ENCODE data around the gene PTPRN2. TPM values are rescaled to one million over a fixed set of nuclear protein-coding genes. Genes with fewer than 3 reads are reported as not detected.
"Not testable (repeated sequence)": the region's sequence is repeated elsewhere in the genome, so short reads cannot be mapped to it uniquely, and the experiment has no call there.

The PTPRN2 gene
- polyA plus RNA-seq, 4 donors, result 7.3 to 11.4 (median 8.0) TPM

DNA sequence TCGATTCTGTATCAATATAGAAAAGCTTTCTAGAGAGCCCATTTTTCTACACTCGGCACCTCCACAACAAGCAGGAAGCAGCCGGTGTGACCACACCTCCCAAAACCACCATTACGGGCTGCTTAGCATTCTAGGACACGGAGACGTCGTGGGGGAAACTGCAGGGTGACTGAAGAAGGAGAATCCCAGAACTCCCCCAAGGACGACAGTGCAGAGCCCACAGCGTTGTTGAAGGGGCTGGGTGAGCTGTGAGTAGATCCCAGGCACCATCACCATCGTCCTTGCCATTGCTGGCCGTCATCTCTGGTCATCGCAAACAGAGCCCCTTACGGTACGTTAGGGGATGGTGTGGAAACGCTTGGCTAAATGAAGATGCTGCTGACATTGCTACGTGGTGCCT lies 351.8 kb downstream of the PTPRN2 start:
- no peak for DNase-seq (ENCODE audit: low read depth in 4 of 4, low spot score in 2 of 4)

DNA sequence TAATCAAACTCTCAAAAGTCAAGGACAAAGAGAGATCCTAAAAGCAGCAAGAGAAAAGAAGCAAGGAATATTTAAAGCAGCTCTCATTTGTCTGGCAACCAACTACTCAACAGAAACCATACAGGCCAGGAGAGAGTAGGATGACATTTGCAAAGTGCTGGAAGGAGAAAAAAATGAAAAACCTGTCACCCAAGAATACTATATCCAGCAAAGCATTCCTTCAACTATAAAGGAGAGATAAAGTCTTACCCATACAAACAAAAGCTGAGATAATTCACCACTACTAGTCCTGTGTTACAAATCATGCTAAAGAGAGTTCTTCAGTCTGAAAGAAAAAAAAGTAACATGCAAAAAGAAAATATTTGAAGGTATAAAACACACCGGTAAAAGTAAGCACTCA lies 357.7 kb downstream of the PTPRN2 start:
- no peak for DNase-seq (ENCODE audit: low read depth in 4 of 4, low spot score in 2 of 4)

GRCh38 chr7:158228986-158229385 lies 358.6 kb downstream of the PTPRN2 start:
- no peak for DNase-seq (ENCODE audit: low read depth in 4 of 4, low spot score in 2 of 4)

DNA sequence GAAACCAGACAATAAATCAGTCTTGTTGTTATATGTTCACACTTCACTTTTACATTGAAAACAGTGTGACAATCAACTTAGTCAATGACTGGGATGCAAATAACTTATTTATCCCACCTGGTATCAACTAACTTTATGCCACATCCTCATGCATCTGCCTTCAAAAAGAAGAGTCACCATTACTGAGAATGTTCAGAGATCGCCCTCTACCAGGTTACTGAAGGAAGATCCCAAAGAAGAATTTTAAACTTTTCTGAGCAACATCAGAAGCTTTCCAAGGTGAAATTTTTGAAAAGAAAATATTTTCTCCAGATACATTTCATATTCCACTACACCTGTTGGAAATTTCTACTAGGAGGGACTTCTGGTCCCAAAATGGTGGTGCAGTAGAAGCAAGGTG lies 359.5 kb downstream of the PTPRN2 start:
- DNase-seq (ENCODE audit: low read depth in 4 of 4, low spot score in 2 of 4), result no peak

DNA sequence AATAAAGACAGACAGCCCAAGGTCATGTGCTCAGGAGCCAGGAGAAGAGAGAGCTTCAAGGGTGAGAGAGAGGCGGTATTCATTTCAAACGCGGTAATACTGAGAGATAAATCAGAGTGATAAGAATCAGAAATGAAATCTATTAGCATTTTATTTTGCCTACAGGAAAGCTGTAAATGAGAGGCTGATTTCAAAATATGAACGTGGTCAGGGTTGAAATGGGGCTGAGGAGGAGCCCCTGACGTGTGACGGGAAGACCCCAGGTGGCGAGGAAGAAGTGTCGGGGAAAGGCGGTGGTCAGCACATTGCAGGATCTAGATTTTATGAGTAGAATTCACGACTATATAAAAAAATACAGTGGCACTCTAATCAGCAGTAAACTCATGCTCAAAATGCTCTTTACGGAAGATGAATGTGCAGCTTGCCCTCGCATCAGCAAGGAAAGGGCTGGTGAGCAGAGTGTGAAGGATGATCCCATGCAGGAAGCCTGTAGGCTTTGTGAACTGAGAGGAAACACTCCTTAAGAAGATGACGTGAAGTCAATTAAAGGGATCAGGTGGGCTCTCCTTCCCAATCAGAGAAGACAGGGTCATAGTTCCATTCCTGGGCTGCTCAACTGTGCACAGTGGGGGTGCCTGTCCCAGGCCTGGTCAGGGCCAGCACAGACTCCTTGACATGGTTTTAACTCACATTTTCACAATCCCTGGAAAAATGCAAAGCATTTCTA lies 360.2 kb downstream of the PTPRN2 start:
- no peak for DNase-seq (ENCODE audit: low read depth in 4 of 4, low spot score in 2 of 4)

- DNase-seq (ENCODE audit: low read depth in 4 of 4, low spot score in 2 of 4), result no peak
Observed at GRCh38 chr7:158216198-158216597, 371.4 kb downstream of the PTPRN2 start.

DNA sequence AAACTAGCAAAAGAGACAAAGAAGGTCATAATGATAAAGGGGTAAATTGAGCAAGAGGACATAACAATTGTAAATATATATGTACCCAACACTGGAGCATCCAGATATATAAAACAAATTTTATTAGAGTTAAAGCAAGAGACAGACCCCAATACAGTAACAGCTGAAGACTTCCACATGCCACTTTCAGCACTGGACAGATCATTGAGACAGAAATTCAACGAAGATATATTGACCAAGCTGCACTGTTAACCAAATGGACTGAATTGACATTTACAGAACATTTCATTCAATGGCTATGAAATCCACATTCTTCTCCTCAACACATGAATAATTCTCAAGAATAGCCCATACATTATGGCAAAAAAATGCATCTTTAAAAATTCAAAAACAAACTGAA lies 378.2 kb downstream of the PTPRN2 start:
- no peak for DNase-seq (ENCODE audit: low read depth in 4 of 4, low spot score in 2 of 4)

- no peak for DNase-seq (ENCODE audit: low read depth in 4 of 4, low spot score in 2 of 4)
Observed at GRCh38 chr7:158206341-158206740, 381.3 kb downstream of the PTPRN2 start.

- no peak for DNase-seq (ENCODE audit: low read depth in 4 of 4, low spot score in 2 of 4)
Observed at GRCh38 chr7:158204453-158204852, 383.2 kb downstream of the PTPRN2 start.

DNA sequence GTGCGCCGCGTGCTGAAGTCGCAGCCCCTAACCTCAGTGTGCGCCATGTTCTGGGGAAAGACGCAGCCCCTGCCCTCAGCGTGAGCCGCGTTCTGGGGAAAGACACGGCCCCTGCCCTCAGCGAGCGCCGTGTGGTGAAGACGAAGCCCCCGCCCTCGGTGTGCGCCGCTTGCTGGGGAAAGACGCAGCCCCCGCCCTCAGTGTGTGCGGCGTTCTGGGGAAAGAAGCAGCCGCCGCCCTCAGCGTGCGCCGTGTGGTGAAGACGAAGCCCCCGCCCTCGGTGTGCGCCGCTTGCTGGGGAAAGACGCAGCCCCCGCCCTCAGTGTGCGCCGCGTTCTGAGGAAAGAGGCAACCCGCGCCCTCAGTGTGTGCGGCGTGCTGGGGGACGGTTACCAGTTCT lies 383.7 kb downstream of the PTPRN2 start:
- not testable (repeated sequence) for DNase-seq (ENCODE audit: low read depth in 4 of 4, low spot score in 2 of 4)

DNA sequence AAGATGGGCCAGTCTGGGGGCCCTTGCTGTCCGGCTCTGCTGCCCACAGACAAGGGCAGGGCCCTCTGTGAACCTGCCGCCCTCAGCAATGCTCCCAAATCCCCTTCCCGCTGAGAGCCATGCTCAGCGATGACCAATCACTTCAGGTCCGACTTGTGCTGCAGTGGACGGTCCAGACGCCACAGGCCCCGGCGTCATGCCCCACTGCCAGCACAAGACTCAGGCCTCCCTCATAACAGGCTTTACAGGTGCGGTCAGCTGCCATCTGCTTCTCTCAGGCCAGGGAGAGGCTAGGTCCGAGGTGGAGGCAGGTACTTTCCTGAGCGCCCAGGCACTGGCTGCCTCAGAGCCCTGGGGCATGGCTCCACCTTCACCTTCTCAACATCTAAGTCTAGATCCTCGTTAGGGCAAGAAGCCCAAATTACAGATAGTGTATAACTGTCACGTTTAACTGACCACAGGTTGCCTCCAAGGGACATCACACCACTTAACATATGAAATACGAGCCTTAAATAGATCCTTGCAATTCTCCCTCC lies 393.2 kb downstream of the PTPRN2 start:
- DNase-seq (ENCODE audit: low read depth in 4 of 4, low spot score in 2 of 4), result no peak

DNA sequence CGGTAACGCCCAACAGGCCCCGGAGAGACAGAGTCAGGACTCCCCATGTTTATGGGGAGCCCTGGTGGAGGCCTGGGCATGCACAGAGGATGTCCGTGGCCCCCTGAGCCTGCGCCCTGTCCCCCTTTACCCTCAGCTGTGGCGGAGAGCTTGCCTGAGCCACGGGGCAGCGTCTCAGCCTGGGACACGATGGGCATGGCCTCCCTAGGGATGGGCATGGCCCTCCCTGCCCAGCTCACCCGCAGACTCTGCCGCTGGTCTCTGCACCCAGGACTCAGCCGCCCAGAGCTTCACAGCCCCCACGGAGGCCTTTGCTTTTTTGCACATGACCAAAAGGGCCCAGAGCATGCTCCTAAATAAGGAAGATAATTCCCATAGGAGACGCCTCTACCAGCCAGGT lies 394.2 kb downstream of the PTPRN2 start:
- no peak for DNase-seq (ENCODE audit: low read depth in 4 of 4, low spot score in 2 of 4)

GRCh38 chr7:158192956-158193355 lies 394.7 kb downstream of the PTPRN2 start:
- no peak for DNase-seq (ENCODE audit: low read depth in 4 of 4, low spot score in 2 of 4)

DNA sequence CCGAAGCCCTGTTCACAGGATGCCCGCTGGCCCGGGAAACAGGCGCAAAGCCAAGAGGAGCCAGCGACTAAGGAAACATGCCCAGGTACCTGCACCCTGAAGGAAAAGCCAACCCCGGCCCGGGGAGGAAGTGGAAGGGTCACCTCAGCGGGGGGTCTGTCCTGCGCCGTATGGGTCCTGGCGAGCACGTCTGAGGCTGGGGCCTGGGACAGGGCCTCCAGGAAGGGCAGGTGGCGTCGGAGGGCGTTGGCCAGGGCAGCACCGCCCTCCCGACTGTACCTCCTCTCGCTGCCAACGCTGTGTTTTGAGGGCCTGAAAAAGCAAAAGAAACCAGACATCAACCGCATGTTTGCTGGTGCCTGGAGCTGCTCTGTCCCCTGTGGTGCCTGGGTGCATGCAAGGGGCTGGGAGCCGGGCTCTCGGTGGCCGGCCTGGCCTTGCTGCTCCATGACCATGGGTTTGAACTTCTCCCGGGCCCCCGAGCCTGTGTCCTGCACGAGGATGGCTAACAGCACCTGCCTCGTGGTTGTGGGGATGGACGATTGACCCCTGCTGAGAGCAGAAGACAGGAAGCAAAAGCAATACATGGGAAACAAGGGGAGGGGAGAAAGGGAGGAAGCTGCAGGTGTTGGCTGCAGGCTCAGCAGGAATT lies 395.3 kb downstream of the PTPRN2 start:
- DNase-seq (ENCODE audit: low read depth in 4 of 4, low spot score in 2 of 4), result no peak

DNA sequence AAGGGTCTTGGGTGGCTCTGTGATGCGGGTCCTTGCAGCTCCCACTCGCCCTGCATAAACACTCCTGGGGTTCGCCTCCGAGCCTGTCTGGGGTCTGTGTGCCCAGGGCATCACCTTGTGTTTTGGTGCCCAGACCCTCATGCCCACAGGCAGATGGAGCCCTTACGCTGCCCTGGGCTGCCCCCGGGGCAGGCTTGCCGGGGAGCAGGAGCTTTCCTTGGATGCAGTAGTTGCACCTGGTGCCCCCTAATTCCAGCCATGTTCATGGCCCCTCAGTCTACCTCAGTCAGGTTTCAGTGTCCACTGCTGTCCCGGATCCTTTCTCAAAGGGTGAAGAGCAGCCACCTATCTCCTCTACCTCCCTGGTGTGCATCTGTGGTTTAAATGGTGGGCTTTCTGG lies 396.0 kb downstream of the PTPRN2 start:
- DNase-seq (ENCODE audit: low read depth in 4 of 4, low spot score in 2 of 4), result no peak

- DNase-seq (ENCODE audit: low read depth in 4 of 4, low spot score in 2 of 4), result no peak
Observed at GRCh38 chr7:158190756-158191155, 396.9 kb downstream of the PTPRN2 start.

GRCh38 chr7:158188676-158189075 lies 398.9 kb downstream of the PTPRN2 start:
- no peak for DNase-seq (ENCODE audit: low read depth in 4 of 4, low spot score in 2 of 4)

DNA sequence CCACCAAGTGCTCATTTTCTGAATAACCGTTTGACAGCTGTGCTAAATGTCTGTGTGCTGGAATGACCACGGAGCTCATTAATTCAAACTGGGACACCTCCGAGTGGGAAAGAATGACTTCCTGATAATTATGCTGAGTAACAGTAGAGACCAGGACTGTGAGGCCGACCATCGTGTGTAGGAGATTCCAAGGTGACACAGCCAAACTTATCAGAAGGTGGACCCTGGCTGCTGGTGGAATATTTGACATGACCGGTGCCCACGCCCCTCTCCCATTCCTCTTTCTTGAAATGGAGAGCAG lies 400.0 kb downstream of the PTPRN2 start:
- no peak for DNase-seq (ENCODE audit: low read depth in 4 of 4, low spot score in 2 of 4)

DNA sequence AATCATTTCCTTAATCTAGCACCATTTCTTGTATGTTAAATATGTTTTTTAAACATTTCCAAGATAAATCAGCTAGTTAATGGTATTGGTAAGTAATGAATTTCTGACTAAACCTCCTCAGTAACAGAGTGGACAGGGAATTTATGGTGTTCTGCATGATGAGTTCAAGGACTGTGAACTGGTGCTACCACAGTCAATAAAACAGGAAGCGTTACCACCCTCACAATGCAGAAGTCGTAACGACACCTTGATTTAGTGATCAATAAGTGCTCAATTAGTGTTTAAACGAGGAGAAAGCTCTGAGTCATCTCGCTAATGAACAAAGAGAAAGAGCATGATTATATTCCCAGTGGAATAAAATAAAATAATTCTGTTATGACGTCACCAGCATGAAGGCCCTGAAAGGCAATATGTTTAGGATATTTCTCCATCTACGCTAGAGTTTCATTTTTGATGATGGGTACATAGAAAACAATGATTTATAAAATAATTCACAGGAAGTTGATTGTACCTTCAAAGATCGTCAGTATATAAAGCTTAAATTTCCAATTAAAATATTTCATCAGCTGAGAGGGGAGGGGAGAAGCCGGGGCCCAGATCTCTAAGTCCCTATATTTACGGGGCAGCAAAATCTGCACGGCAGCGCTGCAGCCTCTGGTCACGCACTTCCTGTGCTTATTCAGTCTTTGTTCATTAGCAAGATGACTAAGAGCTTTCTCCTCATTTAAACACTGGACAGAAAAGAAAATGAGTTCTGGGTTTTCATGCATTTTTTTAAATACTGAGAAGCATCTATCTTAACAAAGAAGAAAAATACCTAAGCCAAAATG lies 400.5 kb downstream of the PTPRN2 start:
- no peak for DNase-seq (ENCODE audit: low read depth in 4 of 4, low spot score in 2 of 4)

- DNase-seq (ENCODE audit: low read depth in 4 of 4, low spot score in 2 of 4), result no peak
Observed at GRCh38 chr7:158186406-158186805, 401.2 kb downstream of the PTPRN2 start.

GRCh38 chr7:158185653-158186052 lies 402.0 kb downstream of the PTPRN2 start:
- no peak for DNase-seq (ENCODE audit: low read depth in 4 of 4, low spot score in 2 of 4)

DNA sequence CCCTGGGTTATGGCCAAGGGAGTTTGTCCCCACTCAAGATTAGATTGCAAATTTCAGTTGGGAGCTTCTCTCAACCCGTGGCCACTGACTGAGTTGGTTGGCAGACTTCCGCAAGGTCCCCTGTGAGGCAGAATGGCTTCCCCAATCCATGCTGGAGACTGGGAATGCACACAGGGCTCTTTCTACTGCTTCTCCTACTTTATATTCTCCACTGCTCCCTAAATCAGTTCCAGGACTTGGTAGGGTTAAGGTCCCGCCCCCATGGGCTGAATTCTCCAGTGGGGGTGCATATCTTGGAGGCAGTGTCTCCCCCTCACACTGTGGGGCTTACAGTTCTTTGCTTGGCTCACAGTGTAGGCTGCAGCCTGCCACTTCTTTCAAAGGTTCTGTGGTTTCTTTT lies 404.2 kb downstream of the PTPRN2 start:
- DNase-seq (ENCODE audit: low read depth in 4 of 4, low spot score in 2 of 4), result no peak

Measured in left renal cortex interstitium (tissue), 4 donors.